KMS-11 (cell line): ENCODE measurements around the gene C6orf47.

Source experiments
- H2AFZ ChIP-seq: fragments of 200-600 bp; sonication (generic); 2 replicates; pipeline ENCODE4 v1.6.1; 2016; ENCODE audit warnings: antibody characterized with exemption, mixed run types, low read depth
- H3K27ac ChIP-seq: fragments of 200-600 bp; sonication (generic); 2 replicates; pipeline ENCODE4 v1.6.1; 2016; ENCODE audit warnings: mild to moderate bottlenecking, mixed run types
- H3K27me3 ChIP-seq: fragments of 200-600 bp; sonication (generic); 2 replicates; pipeline ENCODE4 v1.6.1; 2017; ENCODE audit warnings: mild to moderate bottlenecking, low read depth, mixed run types, moderate library complexity; ENCODE audit not compliant: insufficient read depth
- H3K36me3 ChIP-seq: fragments of 200-600 bp; sonication (generic); 2 replicates; pipeline ENCODE4 v1.6.1; 2017; ENCODE audit warnings: mild to moderate bottlenecking, mixed run types; ENCODE audit not compliant: insufficient read depth
- H3K4me1 ChIP-seq: fragments of 200-600 bp; sonication (generic); 2 replicates; pipeline ENCODE4 v1.6.1; 2016; ENCODE audit warnings: mild to moderate bottlenecking, low read depth, mixed run types; ENCODE audit not compliant: poor library complexity, severe bottlenecking
- H3K4me2 ChIP-seq: fragments of 200-600 bp; sonication (generic); 2 replicates; pipeline ENCODE4 v1.7.0; 2016; ENCODE audit warnings: mild to moderate bottlenecking, mixed run types
- H3K4me3 ChIP-seq: fragments of 200-600 bp; sonication (generic); IDR thresholded peaks from 2 replicates; pipeline ENCODE4 v1.6.1; 2017; ENCODE audit warnings: low read depth, low read length, mixed read lengths; ENCODE audit not compliant: insufficient read depth
- H3K79me2 ChIP-seq: fragments of 200-600 bp; sonication (generic); 2 replicates; pipeline ENCODE4 v1.6.1; 2016; ENCODE audit warnings: low read depth, mixed run types; ENCODE audit not compliant: insufficient read depth
- H3K9ac ChIP-seq: fragments of 200-600 bp; sonication (generic); 2 replicates; pipeline ENCODE4 v1.6.1; 2016; ENCODE audit warnings: mild to moderate bottlenecking, mixed run types
- H4K20me1 ChIP-seq: fragments of 200-600 bp; sonication (generic); 2 replicates; pipeline ENCODE4 v1.6.1; 2016; ENCODE audit warnings: mild to moderate bottlenecking, mixed run types; ENCODE audit not compliant: insufficient read depth
- CTCF ChIP-seq: fragments of 200-600 bp; sonication (generic); conservative IDR thresholded peaks from 2 replicates; pipeline ENCODE4 v1.6.1; 2017; ENCODE audit warnings: low read depth, mild to moderate bottlenecking, antibody characterized with exemption, low read length, moderate library complexity, mixed read lengths

C6orf47 gene

GRCh38 chr6:31634131-31634530, 26.4 kb downstream of the C6orf47 start:
- no peak for TF ChIP-seq CTCF
- H3K4me2 ChIP-seq = no peak overlapping the region
- H3K36me3 ChIP-seq = peaks cover 8% of the 10 kb centered on the region; the same call in 1 of the 2 replicates
- no peaks in the 10 kb centered on the region for H3K79me2 ChIP-seq
- no peaks in the 10 kb centered on the region for H4K20me1 ChIP-seq
- no peak overlapping the region for H3K9ac ChIP-seq
- H3K27ac ChIP-seq = no peak overlapping the region; the same call in 1 of the 2 replicates
- H2AFZ ChIP-seq = no peak overlapping the region
- H3K4me3 ChIP-seq = no peak overlapping the region
- H3K4me1 ChIP-seq = no peaks in the 10 kb centered on the region
- no peaks in the 10 kb centered on the region for H3K27me3 ChIP-seq

- Histone ChIP-seq H3K4me2 (no peak overlapping the region), H3K36me3 (peaks cover 8% of the 10 kb centered on the region; the same call in 1 of the 2 replicates), H3K27me3 (no peaks in the 10 kb centered on the region), H2AFZ (no peak overlapping the region), H4K20me1 (no peaks in the 10 kb centered on the region), H3K4me3 (no peak overlapping the region), H3K27ac (no peak overlapping the region), H3K4me1 (no peaks in the 10 kb centered on the region), H3K79me2 (no peaks in the 10 kb centered on the region), H3K9ac (no peak overlapping the region)
- TF ChIP-seq CTCF = no peak
These were observed 27.1 kb downstream of the C6orf47 start for GRCh38 chr6:31633447-31633846.

- Histone ChIP-seq H4K20me1 (no peaks in the 10 kb centered on the region), H3K36me3 (peaks cover 8% of the 10 kb centered on the region; the same call in 1 of the 2 replicates)
These were observed 28.2 kb downstream of the C6orf47 start for GRCh38 chr6:31632279-31632946.

GRCh38 chr6:31631681-31632278, 28.8 kb downstream of the C6orf47 start:
- H2AFZ ChIP-seq = no peak overlapping the region
- no peaks in the 10 kb centered on the region for H3K27me3 ChIP-seq
- H3K79me2 ChIP-seq = no peaks in the 10 kb centered on the region; the same call in 1 of the 2 replicates
- TF ChIP-seq CTCF = no peak
- H3K4me3 ChIP-seq = no peak overlapping the region
- no peak overlapping the region for H3K27ac ChIP-seq
- H3K9ac ChIP-seq = no peak overlapping the region
- H3K4me1 ChIP-seq = no peaks in the 10 kb centered on the region
- no peaks in the 10 kb centered on the region for H4K20me1 ChIP-seq
- no peak overlapping the region for H3K4me2 ChIP-seq
- peaks cover 11% of the 10 kb centered on the region; the same call in 1 of the 2 replicates for H3K36me3 ChIP-seq

More at GRCh38 chr6:31632279-31632946, 28.2 kb downstream of the C6orf47 start:
- H3K4me1 ChIP-seq = no peaks in the 10 kb centered on the region
- no peak overlapping the region for H2AFZ ChIP-seq
- H3K27me3 ChIP-seq = no peaks in the 10 kb centered on the region
- TF ChIP-seq CTCF = no peak
- no peak overlapping the region for H3K4me3 ChIP-seq
- H3K27ac ChIP-seq = no peak overlapping the region
- H3K9ac ChIP-seq = no peak overlapping the region
- H3K79me2 ChIP-seq = no peaks in the 10 kb centered on the region
- H3K4me2 ChIP-seq = no peak overlapping the region
